ENCODE data around the gene VPS13C. TPM values are rescaled to one million over a fixed set of nuclear protein-coding genes. Genes with fewer than 3 reads are reported as not detected.

The VPS13C gene
- total and polyA plus RNA-seq, 2 donors (not counting 3 experiments of a cell fraction or from before 2014, with no cell fraction given), result 10.8 to 60.3 TPM

GRCh38 chr15:61853195-61853594 lies 207.1 kb downstream of the VPS13C start:
- H3K9me3 ChIP-seq (replicated peaks; ENCODE audit: control insufficient read depth, insufficient read depth, low read length), result no peaks in the 10 kb centered on the region
- dilution Hi-C loops (cut with MboI; ENCODE audit: extremely low pct_ligation_motif_present, low sequenced_read_pairs), result no loop called here
- no peak overlapping the region for H2AFZ ChIP-seq (ENCODE audit: low read depth, low read length)
- H3K9me1 ChIP-seq (replicated peaks; ENCODE audit: control insufficient read depth, extremely low read depth, insufficient read depth, low read length), result no peaks in the 10 kb centered on the region
- no peak overlapping the region for H3K4me2 ChIP-seq (ENCODE audit: insufficient read depth, low read length)
- intact Hi-C loops (cut with micrococcal nuclease), result no loop called here
- DNase-seq (ENCODE audit: low read depth, low spot score) (no peak), FAIRE-seq (no peak)
- H3K9ac ChIP-seq (replicated peaks; ENCODE audit: extremely low read depth, insufficient read depth, low read length), result no peak overlapping the region
- no peak overlapping the region for H3K4me3 ChIP-seq (replicated peaks in 1 of 3; ENCODE audit: insufficient read depth in 1 of 3, low read depth in 1 of 3, low read length in 3 of 3)
- no peaks in the 10 kb centered on the region for H3K27me3 ChIP-seq (ENCODE audit: control insufficient read depth in 2 of 2, insufficient read depth in 2 of 2, low read length in 2 of 2)
- H3K4me1 ChIP-seq (ENCODE audit: control insufficient read depth, extremely low read depth, insufficient read depth, low read length), result peaks cover 11% of the 10 kb centered on the region
- ChIA-PET CTCF (interaction anchor here (1.2 kb wide), 1 partner anchor 18 kb away, joined by 3 read pairs; no protein-coding TSS in a partner anchor), POLR2A (no interaction called here)
- H4K20me1 ChIP-seq (replicated peaks; ENCODE audit: control insufficient read depth, extremely low read depth, insufficient read depth, low read length), result no peaks in the 10 kb centered on the region
- no peak overlapping the region for H3K27ac ChIP-seq (ENCODE audit: insufficient read depth, low read depth, low read length)
- H3K79me2 ChIP-seq (ENCODE audit: control insufficient read depth, insufficient read depth, low read length), result no peaks in the 10 kb centered on the region
- no peak for TF ChIP-seq FOS (IDR thresholded peaks at IDR 0.05; ENCODE audit: borderline replicate concordance, insufficient read depth, low read length)
- TF ChIP-seq EZH2 (IDR thresholded peaks at IDR 0.05; ENCODE audit: borderline replicate concordance, low read depth, low read length, severe bottlenecking), result no peak
- TF ChIP-seq, protein P1, sequence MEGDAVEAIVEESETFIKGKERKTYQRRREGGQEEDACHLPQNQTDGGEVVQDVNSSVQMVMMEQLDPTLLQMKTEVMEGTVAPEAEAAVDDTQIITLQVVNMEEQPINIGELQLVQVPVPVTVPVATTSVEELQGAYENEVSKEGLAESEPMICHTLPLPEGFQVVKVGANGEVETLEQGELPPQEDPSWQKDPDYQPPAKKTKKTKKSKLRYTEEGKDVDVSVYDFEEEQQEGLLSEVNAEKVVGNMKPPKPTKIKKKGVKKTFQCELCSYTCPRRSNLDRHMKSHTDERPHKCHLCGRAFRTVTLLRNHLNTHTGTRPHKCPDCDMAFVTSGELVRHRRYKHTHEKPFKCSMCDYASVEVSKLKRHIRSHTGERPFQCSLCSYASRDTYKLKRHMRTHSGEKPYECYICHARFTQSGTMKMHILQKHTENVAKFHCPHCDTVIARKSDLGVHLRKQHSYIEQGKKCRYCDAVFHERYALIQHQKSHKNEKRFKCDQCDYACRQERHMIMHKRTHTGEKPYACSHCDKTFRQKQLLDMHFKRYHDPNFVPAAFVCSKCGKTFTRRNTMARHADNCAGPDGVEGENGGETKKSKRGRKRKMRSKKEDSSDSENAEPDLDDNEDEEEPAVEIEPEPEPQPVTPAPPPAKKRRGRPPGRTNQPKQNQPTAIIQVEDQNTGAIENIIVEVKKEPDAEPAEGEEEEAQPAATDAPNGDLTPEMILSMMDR (IDR thresholded peaks at IDR 0.05; ENCODE audit: extremely low read depth in 1 of 2, insufficient read depth in 1 of 2, low read depth in 1 of 2, low read length in 2 of 2), result no peak
- TF ChIP-seq MYC (IDR thresholded peaks at IDR 0.05; ENCODE audit: low read depth, low read length), result no peak
- no peak for TF ChIP-seq GATA2 (IDR thresholded peaks at IDR 0.05; ENCODE audit: insufficient read depth, insufficient read length, low read depth, low read length)
- TF ChIP-seq POLR2A (IDR thresholded peaks at IDR 0.05; ENCODE audit: low read depth, low read length), result no peak
- TF ChIP-seq MAX (IDR thresholded peaks at IDR 0.05; ENCODE audit: insufficient read depth, insufficient read length), result no peak
- TF ChIP-seq POLR2AphosphoS5 (IDR thresholded peaks at IDR 0.05; ENCODE audit: insufficient read depth, low read depth, low read length), result no peak
- no peak for TF ChIP-seq JUN (IDR thresholded peaks at IDR 0.05; ENCODE audit: borderline replicate concordance, insufficient read depth, insufficient read length, low read depth)
- no peaks in the 10 kb centered on the region for H3K36me3 ChIP-seq (ENCODE audit: control insufficient read depth in 2 of 2, extremely low read depth in 1 of 2, insufficient read depth in 2 of 2, low read length in 2 of 2)
- BruUV-seq (replicated peaks), result no TSS peak

All from endothelial cell of umbilical vein (primary cell).